ENCODE data around the gene DCBLD2.

- no peak for TF ChIP-seq CTCF (conservative IDR thresholded peaks at IDR 0.05; ENCODE audit: low read depth, low read length)
- no peak for TF ChIP-seq POLR2A (IDR thresholded peaks at IDR 0.05; ENCODE audit: low read depth, low read length)
- no peak for TF ChIP-seq MAZ (IDR thresholded peaks at IDR 0.05; ENCODE audit: borderline replicate concordance, low read depth, low read length)
- no peak for TF ChIP-seq SMC3 (IDR thresholded peaks at IDR 0.05; ENCODE audit: low read depth, low read length)
- no peak for TF ChIP-seq RAD21 (IDR thresholded peaks at IDR 0.05; ENCODE audit: low read length)
- TF ChIP-seq BHLHE40 (IDR thresholded peaks at IDR 0.05; ENCODE audit: low read depth, low read length): no peak
- no peak for TF ChIP-seq USF2 (IDR thresholded peaks at IDR 0.05; ENCODE audit: low read depth, low read length)
- no peak for TF ChIP-seq MXI1 (IDR thresholded peaks at IDR 0.05; ENCODE audit: borderline replicate concordance, low read depth, low read length)
These were observed 147.0 kb downstream of the DCBLD2 start for GRCh38 chr3:98754483-98754882.
